OCI-LY3 (cell line): ENCODE data around the gene ANKRD6.

Source experiments
- H2AFZ ChIP-seq: fragments of 200-600, 300-600 bp; shearing (Covaris generic); 2 replicates; pipeline ENCODE4 v1.6.0; 2014; ENCODE audit warnings: antibody characterized with exemption, low read depth, low read length
- H3K27ac ChIP-seq: fragments of 200-600, 300-600 bp; sonication (generic); 2 replicates; pipeline ENCODE4 v1.5.1; 2014; ENCODE audit warnings: mild to moderate bottlenecking, low read length, moderate library complexity, mixed read lengths
- H3K27me3 ChIP-seq: fragments of 200-600, 300-600 bp; sonication (generic); 2 replicates; pipeline ENCODE4 v1.6.1; 2014; ENCODE audit warnings: low read depth, low read length, mixed read lengths
- H3K36me3 ChIP-seq: fragments of 200-600, 300-600 bp; sonication (generic); replicated peaks from 2 replicates; pipeline ENCODE3; 2014; ENCODE audit warnings: low read depth, low read length, mixed read lengths
- H3K4me1 ChIP-seq: fragments of 300-600, 200-600 bp; sonication (generic); 2 replicates; pipeline ENCODE4 v1.6.1; 2014; ENCODE audit warnings: low read length, mixed read lengths
- H3K4me2 ChIP-seq: fragments of 200-600, 300-600 bp; sonication (generic); 2 replicates; pipeline ENCODE4 v1.6.1; 2014; ENCODE audit warnings: low read length, mixed read lengths
- H3K4me3 ChIP-seq: fragments of 300-600, 200-600 bp; sonication (generic); 2 replicates; pipeline ENCODE4 v1.5.1; 2014; ENCODE audit warnings: antibody characterized with exemption, mild to moderate bottlenecking, low read length, moderate library complexity
- H3K79me2 ChIP-seq: fragments of 300-600, 200-600 bp; shearing (Covaris generic); 2 replicates; pipeline ENCODE4 v1.6.1; 2014; ENCODE audit warnings: mild to moderate bottlenecking, low read length, mixed read lengths
- H3K9ac ChIP-seq: fragments of 300-600, 200-600 bp; shearing (Covaris generic); 2 replicates; pipeline ENCODE4 v1.6.0; 2014; ENCODE audit warnings: mild to moderate bottlenecking, low read length, moderate library complexity
- H3K9me3 ChIP-seq: fragments of 200-600, 300-600 bp; shearing (Covaris generic); 2 replicates; pipeline ENCODE4 v1.6.1; 2014; ENCODE audit warnings: low read length, mixed read lengths; ENCODE audit not compliant: insufficient read depth
- H4K20me1 ChIP-seq: fragments of 200-600, 300-600 bp; sonication (generic); 2 replicates; pipeline ENCODE4 v1.6.1; 2016; ENCODE audit warnings: low read length, mixed read lengths; ENCODE audit not compliant: insufficient read depth
- CTCF ChIP-seq: fragments of 200-600, 300-600 bp; sonication (generic); IDR thresholded peaks from 2 replicates; pipeline ENCODE4 v1.5.1; 2014; ENCODE audit warnings: antibody characterized with exemption, low read length, low read depth
- EZH2phosphoT487 ChIP-seq: fragments of 200-600 bp; shearing (Covaris generic); IDR thresholded peaks from 2 replicates; pipeline ENCODE4 v1.6.1; 2018; ENCODE audit warnings: antibody characterized with exemption, mixed run types, low read depth

ANKRD6 gene

GRCh38 chr6:89581689-89582088, 148.7 kb downstream of the ANKRD6 start:
- no peaks in the 10 kb centered on the region for H3K27me3 ChIP-seq
- no peaks in the 10 kb centered on the region for H3K4me1 ChIP-seq
- TF ChIP-seq EZH2phosphoT487 (no peak), CTCF (no peak)
- no peak overlapping the region for H3K9ac ChIP-seq
- H3K9me3 ChIP-seq: no peaks in the 10 kb centered on the region
- H2AFZ ChIP-seq: no peak overlapping the region
- no peaks in the 10 kb centered on the region for H4K20me1 ChIP-seq
- H3K27ac ChIP-seq: no peak overlapping the region
- H3K79me2 ChIP-seq: no peaks in the 10 kb centered on the region
- no peak overlapping the region for H3K4me2 ChIP-seq
- no peak overlapping the region for H3K4me3 ChIP-seq
- H3K36me3 ChIP-seq: no peaks in the 10 kb centered on the region

GRCh38 chr6:89582669-89583325, 149.8 kb downstream of the ANKRD6 start:
- no peak overlapping the region for H3K27ac ChIP-seq
- no peaks in the 10 kb centered on the region for H3K4me1 ChIP-seq
- no peaks in the 10 kb centered on the region for H4K20me1 ChIP-seq
- H3K27me3 ChIP-seq: no peaks in the 10 kb centered on the region
- H3K9ac ChIP-seq: no peak overlapping the region
- H3K36me3 ChIP-seq: no peaks in the 10 kb centered on the region
- TF ChIP-seq EZH2phosphoT487: no peak
- no peak for TF ChIP-seq CTCF
- no peaks in the 10 kb centered on the region for H3K79me2 ChIP-seq
- no peak overlapping the region for H2AFZ ChIP-seq
- H3K9me3 ChIP-seq: no peaks in the 10 kb centered on the region
- no peak overlapping the region for H3K4me2 ChIP-seq
- H3K4me3 ChIP-seq: no peak overlapping the region

GRCh38 chr6:89583559-89583958, 150.6 kb downstream of the ANKRD6 start:
- H3K9ac ChIP-seq: no peak overlapping the region
- no peaks in the 10 kb centered on the region for H3K79me2 ChIP-seq
- TF ChIP-seq EZH2phosphoT487 (no peak), CTCF (no peak)
- no peaks in the 10 kb centered on the region for H3K27me3 ChIP-seq
- H3K4me1 ChIP-seq: no peaks in the 10 kb centered on the region
- H3K9me3 ChIP-seq: no peaks in the 10 kb centered on the region
- H3K4me3 ChIP-seq: no peak overlapping the region
- H3K36me3 ChIP-seq: no peaks in the 10 kb centered on the region
- no peaks in the 10 kb centered on the region for H4K20me1 ChIP-seq
- H3K27ac ChIP-seq: no peak overlapping the region
- no peak overlapping the region for H2AFZ ChIP-seq
- no peak overlapping the region for H3K4me2 ChIP-seq

GRCh38 chr6:89584539-89584938, 151.6 kb downstream of the ANKRD6 start:
- no peaks in the 10 kb centered on the region for H3K36me3 ChIP-seq
- H3K9me3 ChIP-seq: no peaks in the 10 kb centered on the region
- H3K4me2 ChIP-seq: no peak overlapping the region
- no peak overlapping the region for H3K27ac ChIP-seq
- no peaks in the 10 kb centered on the region for H3K27me3 ChIP-seq
- TF ChIP-seq EZH2phosphoT487 (no peak), CTCF (no peak)
- no peaks in the 10 kb centered on the region for H3K79me2 ChIP-seq
- H3K4me3 ChIP-seq: no peak overlapping the region
- no peak overlapping the region for H3K9ac ChIP-seq
- no peak overlapping the region for H2AFZ ChIP-seq
- no peaks in the 10 kb centered on the region for H4K20me1 ChIP-seq
- no peaks in the 10 kb centered on the region for H3K4me1 ChIP-seq
